GM19452 (cell line): ENCODE measurements around the gene RB1.
"Not testable (repeated sequence)": the region's sequence is repeated elsewhere in the genome, so short reads cannot be mapped to it uniquely, and the experiment has no call there.

Experiments used
- ATAC-seq: cut with Tn5 transposase; IDR thresholded peaks from one replicate; pipeline ENCODE4 v1.9.1; 2021; ENCODE audit not compliant: unreplicated experiment

RB1 gene

DNA sequence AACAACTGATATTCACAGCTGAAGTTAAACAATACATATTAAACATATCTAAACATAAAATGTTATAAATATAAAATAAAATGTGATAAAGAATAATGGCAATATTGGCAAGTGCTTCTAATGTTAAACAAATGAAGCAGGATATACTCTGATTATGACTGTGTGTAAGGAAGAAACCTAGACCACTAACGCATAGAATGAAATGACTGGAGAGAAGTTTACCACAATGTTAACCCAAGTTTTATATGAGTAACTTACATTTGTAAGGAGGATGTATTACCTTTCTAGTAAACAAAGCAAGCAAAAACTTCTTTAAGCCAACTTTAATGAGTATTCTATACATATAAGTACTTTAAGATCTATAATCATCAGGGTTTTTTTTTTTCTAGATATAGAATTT is 43.0 kb downstream of the RB1 start:
- ATAC-seq, result no peak

DNA sequence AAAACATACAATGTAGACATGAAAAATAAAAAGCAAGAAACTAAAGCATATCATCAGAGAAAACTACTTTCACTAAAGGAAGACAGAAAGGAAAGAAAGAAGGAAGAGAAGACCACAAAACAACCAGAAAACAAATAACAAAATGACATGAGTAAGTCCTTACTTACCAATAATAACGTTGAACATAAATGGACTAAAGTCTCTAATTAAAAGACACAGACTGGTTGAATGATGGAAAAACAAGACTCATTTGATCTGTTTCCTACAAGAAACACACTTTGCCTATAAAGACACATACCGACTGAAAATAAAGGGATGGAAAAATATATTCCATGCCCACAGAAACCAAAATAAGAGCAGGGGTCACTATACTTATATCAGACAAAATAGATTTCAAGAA is 46.0 kb downstream of the RB1 start:
- no peak for ATAC-seq

DNA sequence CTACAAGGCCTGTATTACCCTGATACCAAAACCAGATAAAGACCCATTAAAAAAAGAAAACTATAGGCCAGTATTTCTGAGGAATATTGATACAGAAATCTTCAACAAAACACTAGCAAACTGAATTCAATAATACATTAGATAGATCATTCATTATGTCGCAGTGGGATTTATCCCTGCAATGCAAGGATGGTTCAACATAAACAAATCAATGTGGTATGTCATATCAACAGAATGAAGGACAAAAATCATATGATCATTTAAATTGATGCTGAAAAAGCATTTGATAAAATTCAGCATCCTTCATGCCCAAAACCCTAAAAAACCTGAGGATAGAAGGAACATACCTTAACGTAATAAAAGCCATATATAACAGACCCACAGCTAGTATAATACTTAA is 50.0 kb downstream of the RB1 start:
- ATAC-seq, result no peak

DNA sequence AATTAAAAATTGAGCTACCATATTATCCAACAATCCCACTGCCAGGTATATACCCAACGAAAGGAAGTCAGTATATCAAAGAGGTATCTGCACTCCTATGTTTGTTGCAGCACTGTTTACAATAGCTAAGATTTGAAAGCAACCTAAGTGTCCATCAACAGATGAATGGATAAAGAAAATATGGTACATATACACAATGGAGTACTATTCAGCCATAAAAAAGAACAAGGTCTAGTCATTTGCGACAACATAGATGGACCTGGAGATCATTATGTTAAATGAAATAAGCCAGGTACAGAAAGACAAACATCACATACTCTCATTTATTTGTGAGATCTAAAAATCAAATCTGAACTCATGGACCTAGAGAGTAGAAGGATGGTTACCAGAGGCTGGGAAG is 52.0 kb downstream of the RB1 start:
- ATAC-seq, result not testable (repeated sequence)

DNA sequence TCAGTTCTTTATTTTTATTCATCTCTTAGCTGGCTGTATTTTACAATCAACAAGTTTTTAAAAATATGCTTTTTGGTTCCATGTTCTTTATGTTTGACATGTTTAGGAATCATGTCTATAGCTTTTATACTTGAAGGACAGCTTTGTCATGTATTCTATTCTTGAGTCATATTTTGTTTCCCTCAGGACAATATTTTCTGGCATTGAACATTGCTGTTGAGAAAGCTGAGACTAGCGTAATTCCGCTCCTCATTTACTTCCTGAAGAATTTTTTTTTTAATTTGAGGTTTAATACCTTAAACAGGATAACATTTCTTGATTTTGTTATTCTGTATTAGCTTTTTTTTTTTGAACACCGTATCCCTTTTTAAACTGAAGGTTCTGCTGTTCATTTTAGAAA is 53.2 kb downstream of the RB1 start:
- ATAC-seq, result no peak

DNA sequence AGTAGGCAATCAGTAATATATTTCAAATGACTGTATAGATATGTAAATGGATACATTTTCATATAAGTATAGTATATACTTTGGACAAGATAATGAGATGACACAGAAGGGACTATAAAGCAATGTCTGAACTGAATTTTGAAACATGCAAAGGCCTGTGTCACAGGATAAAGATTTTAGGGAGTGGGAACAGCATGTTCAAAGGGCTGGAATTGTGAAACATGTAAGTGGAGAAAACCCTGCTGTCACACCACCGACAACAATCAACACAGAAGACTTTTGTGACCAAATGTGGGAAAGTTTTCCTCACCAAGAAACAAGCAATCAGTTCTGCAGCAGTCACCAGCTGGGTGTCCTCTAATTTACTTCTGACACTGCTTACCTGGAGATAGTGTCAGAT is 66.4 kb downstream of the RB1 start:
- ATAC-seq, result no peak

DNA sequence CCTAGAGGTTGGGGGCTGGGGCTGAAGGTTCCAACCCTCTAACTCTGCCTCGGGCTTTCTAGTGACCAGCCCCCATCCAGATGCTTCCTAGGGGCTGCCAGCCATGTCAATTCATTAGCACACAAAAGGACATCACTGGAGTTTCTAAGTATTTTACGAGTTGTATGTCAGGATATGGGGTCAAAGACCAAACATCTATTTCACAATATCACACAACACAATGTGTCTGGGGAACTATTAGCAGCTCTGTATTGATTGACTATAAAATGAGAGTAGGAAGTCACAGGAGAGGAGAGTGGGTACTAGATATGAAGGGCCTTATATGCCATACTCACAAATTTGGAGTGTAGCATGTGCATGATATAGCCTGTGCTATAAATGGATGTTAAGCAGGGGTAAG is 67.3 kb downstream of the RB1 start:
- no peak for ATAC-seq

DNA sequence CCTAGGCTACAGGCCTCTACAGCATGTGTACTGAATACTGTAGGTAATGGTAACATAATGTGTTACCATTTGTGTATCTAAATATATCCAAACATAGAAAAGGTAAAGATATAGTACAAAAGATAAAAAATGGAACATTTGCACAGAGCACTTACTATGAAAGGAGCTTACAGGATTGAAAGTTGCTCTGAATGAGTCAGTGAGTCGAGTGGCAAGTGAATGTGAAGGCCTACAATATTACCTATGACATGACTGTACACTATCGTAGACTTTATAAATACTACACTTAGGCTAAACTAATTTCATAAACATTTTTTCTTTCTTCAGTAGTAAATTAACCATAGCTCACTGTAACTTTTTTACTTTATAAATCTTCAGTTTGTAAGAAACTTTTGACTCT is 74.3 kb downstream of the RB1 start:
- no peak for ATAC-seq

DNA sequence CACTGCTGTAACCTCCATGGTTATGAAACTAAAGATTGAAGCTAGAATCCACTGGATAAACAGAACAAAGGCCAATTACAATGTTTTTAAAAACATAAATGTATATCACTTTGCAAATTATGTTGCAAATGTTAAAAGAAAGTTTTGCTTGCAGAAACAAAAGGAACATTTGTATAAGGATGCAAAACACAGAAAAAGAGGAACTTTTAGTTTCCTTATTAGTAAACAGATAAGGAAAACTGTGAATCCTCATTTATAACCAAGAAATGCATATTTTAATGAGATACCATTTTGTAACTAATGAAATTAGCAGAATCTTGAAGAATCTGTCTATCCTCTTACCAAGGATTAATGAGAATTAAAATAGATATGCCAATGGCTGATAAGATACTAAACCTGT is 77.0 kb downstream of the RB1 start:
- no peak for ATAC-seq

DNA sequence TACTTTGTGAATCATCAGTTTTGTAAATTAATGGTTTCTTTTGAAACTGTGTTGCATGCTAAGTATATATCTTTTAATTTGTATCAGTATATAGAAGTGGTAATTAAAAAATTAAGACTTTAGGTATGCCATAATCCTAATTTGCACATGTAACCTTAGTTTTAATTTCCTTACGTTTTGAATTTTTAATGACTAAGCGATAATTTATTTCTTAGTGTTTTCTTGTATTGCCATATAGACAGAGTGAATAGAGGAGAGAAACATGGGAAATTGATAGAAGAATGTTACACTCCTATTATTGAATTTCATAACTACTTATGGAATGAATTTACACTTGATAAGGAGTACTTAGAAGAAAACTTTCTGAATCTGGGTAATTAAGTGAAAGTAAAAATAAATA is 79.8 kb downstream of the RB1 start:
- ATAC-seq, result no peak

DNA sequence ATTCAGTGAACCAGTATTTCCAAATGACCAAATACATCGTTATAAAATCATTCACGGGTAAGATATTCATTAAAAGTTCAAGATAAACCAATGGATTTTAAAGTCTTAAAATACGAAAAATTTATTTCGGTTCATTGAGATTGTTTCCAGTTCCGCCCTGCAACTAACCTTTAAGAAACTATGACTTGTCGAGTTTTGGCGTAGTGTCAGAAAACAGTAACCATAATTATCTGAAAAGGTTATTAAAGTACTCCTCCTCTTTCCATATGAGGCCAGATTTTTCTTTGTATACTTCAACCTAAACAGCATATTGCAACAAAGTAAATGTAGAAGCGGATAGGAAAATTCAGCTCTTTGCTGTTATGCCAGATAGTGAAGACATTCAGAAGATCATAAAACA is 83.3 kb downstream of the RB1 start:
- no peak for ATAC-seq

DNA sequence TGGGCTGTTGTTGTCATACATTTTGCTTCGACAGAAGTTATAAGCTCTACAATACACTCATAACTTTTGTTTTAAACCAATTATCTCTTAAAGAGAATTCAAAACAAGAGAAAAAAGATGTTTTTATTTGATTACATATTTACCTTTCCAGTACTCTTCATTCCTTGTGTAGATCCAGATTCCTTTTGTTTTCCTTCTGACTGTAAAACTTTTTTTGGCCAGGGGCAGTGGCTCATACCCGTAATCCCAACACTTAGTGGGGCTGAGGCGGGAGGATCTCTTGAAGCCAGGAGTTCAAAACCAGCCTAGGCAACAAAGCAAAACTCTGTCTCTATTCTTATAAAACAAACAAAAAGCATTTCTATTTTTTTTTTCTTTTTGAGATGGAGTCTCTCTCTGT is 87.7 kb downstream of the RB1 start:
- ATAC-seq, result no peak

DNA sequence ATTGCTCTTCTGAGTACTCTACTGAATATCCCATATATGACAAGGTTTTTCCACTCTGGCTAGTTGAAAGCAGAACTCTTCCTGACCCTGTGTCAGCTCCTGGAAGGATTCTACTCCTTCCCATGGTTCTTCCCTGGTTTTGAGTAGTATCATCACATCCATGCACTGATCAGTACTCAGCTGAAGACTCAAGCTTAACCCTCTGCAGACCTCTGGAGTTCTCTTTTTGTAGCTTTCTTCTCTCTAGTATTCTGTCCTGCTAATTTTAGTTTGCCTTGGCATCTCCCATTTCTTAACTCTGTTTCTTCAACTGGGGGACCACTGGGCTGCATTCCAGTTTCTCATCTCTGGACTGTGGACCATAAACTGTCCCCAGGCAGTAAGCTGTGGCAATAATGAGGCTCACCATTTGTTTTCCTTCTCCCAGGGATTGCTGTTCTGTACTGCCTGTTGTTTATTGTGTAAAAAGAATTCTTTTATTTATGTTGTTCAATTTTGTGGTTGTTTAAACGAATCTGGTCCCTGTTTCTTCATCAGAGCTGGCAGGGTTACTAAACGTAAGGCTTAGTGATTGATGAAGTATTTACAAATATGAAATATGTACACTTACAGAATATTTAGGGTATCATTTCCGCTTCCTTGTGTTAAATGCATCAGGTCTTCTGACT is 89.6 kb downstream of the RB1 start:
- ATAC-seq, result no peak

DNA sequence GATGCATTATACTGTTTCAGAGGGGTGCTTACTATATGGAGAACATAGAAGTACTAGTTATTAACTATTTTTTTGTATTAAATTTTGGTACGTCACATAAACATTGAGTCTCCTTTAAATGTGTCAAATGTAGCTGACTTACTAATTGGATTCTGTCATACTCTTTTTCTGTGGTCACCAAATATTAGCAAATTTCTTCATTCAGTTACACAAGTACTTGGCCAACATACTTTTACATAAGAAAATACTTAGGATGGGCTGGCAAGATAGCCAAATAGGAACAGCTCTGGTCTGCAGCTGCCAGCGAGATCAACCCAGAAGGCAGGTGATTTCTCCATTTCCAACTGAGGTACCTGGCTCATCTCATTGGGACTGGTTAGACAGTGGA is 90.1 kb downstream of the RB1 start:
- no peak for ATAC-seq

DNA sequence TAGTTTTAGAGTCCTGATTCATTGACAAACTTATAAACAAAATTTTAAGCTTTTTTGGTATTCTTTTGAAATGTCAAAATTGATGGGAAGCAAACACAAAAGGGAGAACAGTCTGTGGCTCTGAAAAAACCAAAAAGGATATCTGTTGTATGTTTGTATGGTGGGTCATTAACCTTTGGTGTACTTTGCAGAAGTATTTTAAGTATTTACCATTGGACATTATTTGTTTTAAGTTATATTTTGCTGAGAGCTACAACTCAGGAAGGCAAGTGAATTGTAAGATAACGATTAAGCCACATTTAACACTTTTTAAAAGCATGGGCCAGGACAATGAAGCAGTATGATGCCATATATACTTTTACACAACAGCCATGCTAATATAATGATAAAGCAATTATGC is 94.2 kb downstream of the RB1 start:
- ATAC-seq, result no peak

DNA sequence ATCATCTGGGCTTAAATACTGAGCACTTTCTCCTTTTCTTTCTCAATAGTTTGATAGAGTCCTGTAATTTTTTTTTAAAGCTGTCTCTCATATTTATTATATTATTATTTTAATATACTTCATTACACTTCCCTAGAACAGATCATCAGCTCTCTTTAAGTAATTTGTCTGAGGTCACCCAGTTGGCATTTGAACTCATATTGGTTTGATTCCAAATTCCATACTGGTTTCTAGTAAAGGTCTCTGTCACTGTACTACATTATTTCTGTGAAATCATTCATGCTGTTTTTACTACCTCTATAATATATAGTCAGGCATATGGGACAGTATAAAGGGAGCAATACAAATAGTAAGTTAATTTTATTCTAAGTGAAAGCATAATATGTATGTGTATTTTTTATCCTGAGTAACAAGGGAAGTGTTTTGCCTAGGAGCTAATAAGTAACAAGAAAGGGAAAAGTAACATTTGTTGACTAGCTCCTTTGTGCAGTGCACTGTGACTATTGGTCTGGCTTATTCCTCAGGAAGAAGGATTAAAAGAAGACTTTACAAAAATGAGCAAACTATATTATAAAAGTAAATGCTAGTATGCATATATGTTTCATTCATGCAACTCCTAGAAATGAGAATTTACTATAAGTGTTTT is 95.0 kb downstream of the RB1 start:
- ATAC-seq, result no peak

DNA sequence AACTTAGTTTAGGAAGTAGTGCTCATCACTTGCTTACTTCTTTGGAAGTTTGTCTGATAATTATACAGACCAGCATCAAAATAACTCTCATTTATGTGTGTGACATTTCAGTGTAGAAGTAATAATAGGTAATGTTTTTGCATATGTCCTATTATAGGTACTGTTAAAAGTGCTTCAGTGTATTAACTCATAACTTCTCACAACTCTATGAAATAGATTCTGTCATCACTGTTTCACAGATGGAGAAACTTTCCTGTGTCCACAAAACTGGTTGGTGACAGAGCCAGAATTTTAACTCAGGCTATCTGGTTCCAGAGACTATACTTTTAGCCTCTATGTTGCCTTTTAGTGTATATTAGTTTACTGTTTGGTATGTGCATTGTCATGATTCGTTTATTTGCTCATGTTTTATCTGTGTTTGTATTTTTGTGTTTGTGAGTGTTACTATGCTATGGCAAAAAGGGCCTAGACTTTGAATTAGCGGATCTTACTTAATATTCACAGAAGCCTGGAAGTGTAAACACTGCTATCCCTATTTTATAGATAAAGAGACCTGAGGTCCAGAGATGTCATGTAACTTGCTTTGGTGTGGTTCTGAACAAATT is 96.6 kb downstream of the RB1 start:
- ATAC-seq, result no peak

DNA sequence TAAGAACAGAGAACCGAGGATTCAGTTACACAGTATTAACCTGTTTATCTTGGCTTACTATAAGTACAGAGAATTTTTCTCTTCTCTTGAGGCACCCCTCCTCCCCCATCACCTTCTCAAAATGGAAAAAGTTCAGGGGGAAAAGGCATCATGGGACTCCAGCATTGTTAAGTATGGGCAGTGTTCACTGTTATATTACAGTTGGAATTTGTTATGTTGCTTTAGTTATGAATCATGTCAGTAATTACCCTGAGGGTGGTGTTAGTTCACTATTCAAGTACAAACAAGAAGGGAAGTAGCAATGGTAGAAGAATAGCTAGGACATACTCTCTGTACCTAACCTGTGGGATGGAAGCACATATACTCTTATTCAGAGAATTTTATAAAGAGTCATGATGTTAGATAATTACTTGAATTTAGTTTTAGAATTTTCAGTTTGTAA is 97.3 kb downstream of the RB1 start:
- ATAC-seq, result peak; percentile 33

DNA sequence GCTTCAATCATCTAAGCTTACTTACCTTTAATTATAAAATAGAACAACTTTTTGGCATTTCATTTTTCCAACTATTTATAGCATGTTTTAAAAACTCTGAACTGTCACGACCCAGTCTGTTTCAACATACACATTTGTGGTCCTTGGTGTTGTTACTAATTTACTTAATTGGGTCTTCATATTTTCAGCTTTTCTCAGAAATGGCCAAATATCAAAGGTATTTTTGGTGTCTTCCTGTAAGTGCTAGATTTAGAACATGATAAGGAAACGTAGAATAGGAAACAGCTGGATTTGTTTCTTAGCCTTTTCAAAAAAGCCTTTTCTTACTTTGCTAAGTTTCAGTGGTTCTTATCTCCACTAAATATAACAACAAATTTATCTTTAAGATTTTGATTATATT is 97.9 kb downstream of the RB1 start:
- no peak for ATAC-seq

DNA sequence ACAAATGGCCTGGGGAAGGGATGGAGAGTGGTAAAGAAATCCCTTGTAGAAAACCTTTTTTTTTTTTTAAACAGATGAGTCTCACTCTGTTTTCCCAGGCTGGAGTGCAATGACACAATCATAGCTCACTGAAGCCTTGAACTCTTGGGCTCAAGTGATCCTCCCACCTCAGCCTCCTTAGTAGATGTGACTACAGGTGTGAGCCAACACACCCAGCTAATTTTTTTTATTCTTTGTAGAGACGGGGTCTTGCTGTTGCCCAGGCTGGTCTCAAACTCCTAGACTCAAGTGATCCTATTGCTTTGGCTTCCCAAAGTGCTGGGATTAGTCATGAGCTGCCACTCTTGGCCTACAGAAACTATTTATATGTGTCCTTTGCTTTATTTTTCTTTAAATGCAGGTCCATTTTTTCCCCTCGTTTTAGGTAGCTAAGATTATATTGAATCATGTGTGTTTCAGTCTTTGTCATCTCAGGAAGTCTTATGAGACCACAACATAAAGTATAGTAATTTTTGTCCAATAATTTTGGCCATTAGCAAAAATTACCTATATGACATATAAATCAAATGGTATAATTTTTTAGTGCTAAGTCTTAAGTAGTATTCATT is 98.9 kb downstream of the RB1 start:
- ATAC-seq, result no peak

DNA sequence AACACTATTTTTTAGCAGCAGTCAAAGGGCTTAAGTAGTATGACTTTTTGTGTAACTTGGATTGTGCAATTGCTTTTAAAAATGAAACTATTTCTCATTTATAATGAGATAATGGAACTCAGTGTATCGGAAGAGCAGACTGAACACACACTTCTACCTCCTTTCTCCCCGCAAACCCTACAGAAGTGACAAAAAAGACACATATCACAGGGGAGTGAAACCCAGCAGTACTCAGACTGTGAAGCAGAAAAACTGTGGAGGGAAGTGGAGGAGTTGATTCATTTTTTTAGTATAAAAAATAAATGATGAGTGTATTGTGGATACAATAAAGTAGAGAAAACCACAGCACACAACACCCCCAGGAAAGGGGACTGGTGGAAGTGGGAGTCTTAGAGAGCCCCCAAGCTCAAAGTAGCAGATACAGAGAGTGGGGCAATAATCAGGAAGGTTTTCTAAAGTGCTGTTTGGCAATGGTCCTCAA is 99.6 kb downstream of the RB1 start:
- peak; percentile 55 for ATAC-seq

DNA sequence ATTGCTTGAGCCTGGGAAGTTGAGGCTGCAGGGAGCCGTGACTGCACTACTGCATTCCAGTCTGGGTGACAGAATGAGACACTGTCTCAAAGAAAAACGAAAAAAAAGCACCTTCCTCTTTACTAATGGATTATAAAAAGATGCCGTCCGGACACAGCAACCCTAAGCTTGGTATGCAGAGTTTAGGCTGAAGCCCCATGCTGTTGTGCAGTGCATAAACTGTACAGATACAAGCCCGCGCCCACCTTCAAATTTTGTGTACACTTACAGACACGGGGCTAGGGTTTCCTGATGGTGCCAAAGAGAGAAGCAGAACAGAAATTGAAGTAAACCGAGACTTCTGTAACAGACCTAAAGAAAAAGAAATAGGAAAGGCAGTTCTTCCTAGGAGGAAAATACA is 100.4 kb downstream of the RB1 start:
- no peak for ATAC-seq
